ENCODE results near the gene ECT2. TPM values are rescaled to one million over a fixed set of nuclear protein-coding genes. Genes with fewer than 3 reads are reported as not detected.

ECT2 gene
- total RNA-seq, 1 experiment from 2014 or later: 81.3 TPM

DNA sequence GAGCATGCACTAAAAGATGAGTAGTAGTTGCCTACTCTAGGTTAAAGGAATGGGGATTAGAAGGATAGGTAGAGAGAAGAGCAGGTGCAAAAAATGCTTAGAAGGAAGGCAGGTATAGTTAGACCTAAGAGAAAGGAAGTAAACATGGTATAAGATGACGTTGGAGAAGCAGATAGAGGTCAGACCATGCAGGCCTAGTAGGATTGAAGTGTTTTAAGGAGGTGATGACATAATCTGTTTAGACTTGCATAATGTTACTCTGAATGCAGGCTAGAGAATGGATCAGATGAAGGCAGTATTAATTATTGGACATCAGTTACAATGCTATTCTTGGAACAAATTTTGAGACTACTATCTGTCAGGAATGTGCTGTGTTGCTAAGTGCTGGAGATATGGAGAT, 11.1 kb upstream of the ECT2 start:
- no peak overlapping the region for H4K8ac ChIP-seq (replicated peaks; ENCODE audit: insufficient read length, low read depth, low read length)
- Mint-ChIP-seq H3K4me1 (peaks cover 7 to 10% of the 10 kb centered on the region in 2 experiments), H3K36me3 (ENCODE audit: insufficient read depth in 1 of 3, low read depth in 3 of 3) (no peaks in the 10 kb centered on the region; a peak in 1 of 7 replicates), H3K9me3 (no peaks in the 10 kb centered on the region; a peak in 1 of 5 replicates), H3K27me3 (ENCODE audit: low read depth) (no peaks in the 10 kb centered on the region), H3K27ac (no peak overlapping the region), H3K4me3 (no peak overlapping the region)
- no peak overlapping the region for H3K56ac ChIP-seq (ENCODE audit: insufficient read length, low read depth, low read length)
- H3T11ph ChIP-seq (ENCODE audit: low read length): no peak overlapping the region
- no peak overlapping the region for H3K23ac ChIP-seq (ENCODE audit: insufficient read length, low read depth, low read length)
- H4K20me1 ChIP-seq (ENCODE audit: control insufficient read depth, insufficient read depth, insufficient read length): no peaks in the 10 kb centered on the region
- H3K4me1 ChIP-seq (ENCODE audit: insufficient read depth, low read length): peaks cover 5% of the 10 kb centered on the region; the same call in 1 of the 2 replicates
- TF ChIP-seq, protein P1, sequence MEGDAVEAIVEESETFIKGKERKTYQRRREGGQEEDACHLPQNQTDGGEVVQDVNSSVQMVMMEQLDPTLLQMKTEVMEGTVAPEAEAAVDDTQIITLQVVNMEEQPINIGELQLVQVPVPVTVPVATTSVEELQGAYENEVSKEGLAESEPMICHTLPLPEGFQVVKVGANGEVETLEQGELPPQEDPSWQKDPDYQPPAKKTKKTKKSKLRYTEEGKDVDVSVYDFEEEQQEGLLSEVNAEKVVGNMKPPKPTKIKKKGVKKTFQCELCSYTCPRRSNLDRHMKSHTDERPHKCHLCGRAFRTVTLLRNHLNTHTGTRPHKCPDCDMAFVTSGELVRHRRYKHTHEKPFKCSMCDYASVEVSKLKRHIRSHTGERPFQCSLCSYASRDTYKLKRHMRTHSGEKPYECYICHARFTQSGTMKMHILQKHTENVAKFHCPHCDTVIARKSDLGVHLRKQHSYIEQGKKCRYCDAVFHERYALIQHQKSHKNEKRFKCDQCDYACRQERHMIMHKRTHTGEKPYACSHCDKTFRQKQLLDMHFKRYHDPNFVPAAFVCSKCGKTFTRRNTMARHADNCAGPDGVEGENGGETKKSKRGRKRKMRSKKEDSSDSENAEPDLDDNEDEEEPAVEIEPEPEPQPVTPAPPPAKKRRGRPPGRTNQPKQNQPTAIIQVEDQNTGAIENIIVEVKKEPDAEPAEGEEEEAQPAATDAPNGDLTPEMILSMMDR (conservative IDR thresholded peaks at IDR 0.05): no peak
- H3K9ac ChIP-seq (ENCODE audit: extremely low read depth, insufficient read length, low read length): no peak overlapping the region
- no CpG with 5 or more reads among the region's 1 CpG for WGBS (ENCODE audit: extremely low coverage, insufficient read length, low lambda C conversion rate)
- H4K5ac ChIP-seq (ENCODE audit: insufficient read length, low read depth, low read length): no peak overlapping the region
- no peaks in the 10 kb centered on the region for H3K79me2 ChIP-seq (ENCODE audit: insufficient read depth, low read length)
- no peak overlapping the region for H2AK5ac ChIP-seq (ENCODE audit: insufficient read length, low read length)
- H3K79me1 ChIP-seq (ENCODE audit: insufficient read depth, low read depth, low read length, poor library complexity, severe bottlenecking): no peaks in the 10 kb centered on the region
- H2BK15ac ChIP-seq (ENCODE audit: low read depth, low read length): no peak overlapping the region
- no peaks in the 10 kb centered on the region for H3K27me3 ChIP-seq (ENCODE audit: insufficient read depth, low read length)
- H3K14ac ChIP-seq (ENCODE audit: insufficient read depth, low read length): no peak overlapping the region
- H2BK5ac ChIP-seq (ENCODE audit: insufficient read length, low read length): no peak overlapping the region
- no peak for DNase-seq
- H3K23me2 ChIP-seq (ENCODE audit: insufficient read length, low read depth, low read length, poor library complexity, severe bottlenecking): peaks cover 3% of the 10 kb centered on the region
- H2BK120ac ChIP-seq (ENCODE audit: low read depth, low read length, poor library complexity, severe bottlenecking): no peak overlapping the region
- no peak overlapping the region for H3K4ac ChIP-seq (ENCODE audit: low read depth, low read length)
- H2BK12ac ChIP-seq (ENCODE audit: insufficient read length, low read depth, low read length): no peak overlapping the region
- H3K27ac ChIP-seq (ENCODE audit: insufficient read length, low read depth, low read length): no peak overlapping the region
- no peak overlapping the region for H2AFZ ChIP-seq (ENCODE audit: low read length)
- no peak overlapping the region for H4K91ac ChIP-seq (ENCODE audit: insufficient read length, low read depth, low read length)
- no peak overlapping the region for H3K18ac ChIP-seq (ENCODE audit: insufficient read length, low read depth, low read length)
- H3K4me2 ChIP-seq (ENCODE audit: insufficient read depth, insufficient read length, low read length): no peak overlapping the region
- no peaks in the 10 kb centered on the region for H3K9me3 ChIP-seq (ENCODE audit: control insufficient read depth, low read depth, low read length)
- no peak overlapping the region for H2BK20ac ChIP-seq (ENCODE audit: low read depth, low read length, poor library complexity, severe bottlenecking)
